ENCODE measurements around the gene OLR1.

OLR1 gene

DNA sequence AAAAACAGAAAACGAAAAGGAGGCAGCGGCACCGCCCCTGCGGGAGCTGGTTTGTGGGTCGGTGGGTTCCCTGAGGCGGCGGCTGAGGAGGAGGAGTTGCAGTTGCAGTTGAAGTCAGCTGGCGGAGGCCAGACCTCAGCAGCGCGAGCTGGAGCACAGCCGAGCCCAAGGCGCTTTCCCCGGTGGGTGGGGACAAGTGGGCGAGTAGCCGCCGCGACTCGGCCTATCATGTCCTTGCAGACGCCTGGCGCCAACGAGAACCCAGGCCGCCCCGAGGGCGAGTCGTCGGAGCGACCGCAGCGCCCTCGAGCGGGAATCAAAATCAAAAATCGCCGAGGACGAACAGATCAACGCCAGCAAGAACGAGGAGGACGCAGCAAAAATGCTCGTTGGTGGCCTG is 60.5 kb downstream of the OLR1 start:
- no peaks in the 10 kb centered on the region for H3K36me3 Mint-ChIP-seq
- H3K4me1 Mint-ChIP-seq = no peaks in the 10 kb centered on the region
- DNase-seq (ENCODE audit: low spot score in 2 of 2) (no peak), ATAC-seq (no peak)
- H3K27ac Mint-ChIP-seq = no peak overlapping the region
- no peak overlapping the region for H3K4me3 Mint-ChIP-seq
- no peaks in the 10 kb centered on the region for H3K9me3 Mint-ChIP-seq

DNA sequence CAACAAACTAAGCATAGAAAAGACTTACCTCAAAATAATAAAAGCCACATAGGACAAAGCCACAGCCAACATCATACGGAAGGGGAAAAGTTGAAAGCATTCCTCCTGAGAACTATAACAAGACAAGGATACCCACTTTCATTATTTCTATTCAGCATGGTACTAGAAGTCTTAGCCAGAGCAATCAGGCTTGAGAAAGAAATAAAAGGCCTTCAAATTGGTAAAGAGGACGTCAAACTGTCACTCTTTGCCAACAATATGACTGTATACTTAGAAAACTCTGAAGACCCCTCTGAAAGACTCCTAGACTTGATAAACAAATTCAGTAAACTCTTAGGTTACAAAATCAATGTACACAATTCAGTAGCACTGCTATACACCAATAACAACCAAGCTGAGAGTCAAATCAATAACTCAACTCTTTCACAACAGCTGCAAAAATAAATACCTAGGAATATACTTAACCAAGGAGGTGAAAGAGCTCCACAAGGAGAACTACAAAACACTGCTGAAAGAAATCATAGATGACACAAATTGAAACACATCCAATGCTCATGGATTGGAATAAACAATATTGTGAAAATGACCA is 61.6 kb downstream of the OLR1 start:
- ATAC-seq = no peak
- Mint-ChIP-seq H3K9me3 (no peaks in the 10 kb centered on the region), H3K4me3 (no peak overlapping the region), H3K36me3 (no peaks in the 10 kb centered on the region), H3K4me1 (no peaks in the 10 kb centered on the region), H3K27ac (no peak overlapping the region)
- DNase-seq (ENCODE audit: low spot score in 2 of 2) = no peak
